ENCODE measurements around the gene SUN1. TPM values are rescaled to one million over a fixed set of nuclear protein-coding genes. Genes with fewer than 3 reads are reported as not detected.

SUN1 gene
- total RNA-seq, 4 donors from 2014 or later: 243 to 263 (median 244) TPM

DNA sequence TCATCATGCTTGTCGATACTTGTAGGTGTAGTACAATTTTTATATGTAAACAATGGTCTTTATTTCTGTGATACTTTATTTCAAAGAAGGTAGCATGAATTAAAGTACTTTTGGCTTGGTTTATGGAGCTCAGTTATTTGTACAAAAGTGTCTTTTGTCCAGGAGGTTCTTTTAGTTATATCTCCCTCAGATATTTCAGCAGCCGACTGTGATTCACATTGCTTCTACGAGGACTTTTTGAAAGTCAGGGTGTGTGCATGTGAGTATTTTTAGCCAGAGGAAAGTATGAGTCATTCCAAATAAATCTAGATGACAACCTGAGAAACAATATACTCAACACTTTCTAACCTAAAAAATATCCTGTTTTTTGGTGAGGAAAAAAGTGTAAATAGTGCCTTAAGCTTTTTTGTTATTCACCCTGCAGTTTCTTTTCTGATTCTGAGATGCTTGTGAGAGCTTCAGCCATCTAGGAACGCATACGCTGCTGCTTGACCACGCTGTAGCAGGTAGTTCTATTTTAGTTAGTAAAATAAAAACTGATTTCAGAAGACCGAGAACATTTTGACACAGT is 595 bp upstream of the SUN1 start:
- WGBS, 2 donors: 28 to 31% methylated on average over 7 of the region's 7 CpGs
- Histone ChIP-seq H3K36me3 (peaks cover 0 to 20% (median 0%) of the 10 kb centered on the region in 3 donors), H3K4me1 (peaks cover 0 to 63% (median 24%) of the 10 kb centered on the region in 4 donors), H3K9me3 (no peaks in the 10 kb centered on the region), H3K27ac (peak overlapping the region; percentile 76 to 87 (median 81)), H3K4me3 (peak overlapping the region in 2 of 4 donors; percentile 3), H3K27me3 (no peaks in the 10 kb centered on the region)
- TF ChIP-seq EP300 (IDR thresholded peaks at IDR 0.05) (peak; percentile 57 to 85), POLR2A (IDR thresholded peaks at IDR 0.05) (peak in 1 of 2 donors; percentile 29)
- TF ChIP-seq, protein P1, sequence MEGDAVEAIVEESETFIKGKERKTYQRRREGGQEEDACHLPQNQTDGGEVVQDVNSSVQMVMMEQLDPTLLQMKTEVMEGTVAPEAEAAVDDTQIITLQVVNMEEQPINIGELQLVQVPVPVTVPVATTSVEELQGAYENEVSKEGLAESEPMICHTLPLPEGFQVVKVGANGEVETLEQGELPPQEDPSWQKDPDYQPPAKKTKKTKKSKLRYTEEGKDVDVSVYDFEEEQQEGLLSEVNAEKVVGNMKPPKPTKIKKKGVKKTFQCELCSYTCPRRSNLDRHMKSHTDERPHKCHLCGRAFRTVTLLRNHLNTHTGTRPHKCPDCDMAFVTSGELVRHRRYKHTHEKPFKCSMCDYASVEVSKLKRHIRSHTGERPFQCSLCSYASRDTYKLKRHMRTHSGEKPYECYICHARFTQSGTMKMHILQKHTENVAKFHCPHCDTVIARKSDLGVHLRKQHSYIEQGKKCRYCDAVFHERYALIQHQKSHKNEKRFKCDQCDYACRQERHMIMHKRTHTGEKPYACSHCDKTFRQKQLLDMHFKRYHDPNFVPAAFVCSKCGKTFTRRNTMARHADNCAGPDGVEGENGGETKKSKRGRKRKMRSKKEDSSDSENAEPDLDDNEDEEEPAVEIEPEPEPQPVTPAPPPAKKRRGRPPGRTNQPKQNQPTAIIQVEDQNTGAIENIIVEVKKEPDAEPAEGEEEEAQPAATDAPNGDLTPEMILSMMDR (IDR thresholded peaks at IDR 0.05): no peak
- no peak for DNase-seq (ENCODE audit: low spot score in 2 of 2)

DNA sequence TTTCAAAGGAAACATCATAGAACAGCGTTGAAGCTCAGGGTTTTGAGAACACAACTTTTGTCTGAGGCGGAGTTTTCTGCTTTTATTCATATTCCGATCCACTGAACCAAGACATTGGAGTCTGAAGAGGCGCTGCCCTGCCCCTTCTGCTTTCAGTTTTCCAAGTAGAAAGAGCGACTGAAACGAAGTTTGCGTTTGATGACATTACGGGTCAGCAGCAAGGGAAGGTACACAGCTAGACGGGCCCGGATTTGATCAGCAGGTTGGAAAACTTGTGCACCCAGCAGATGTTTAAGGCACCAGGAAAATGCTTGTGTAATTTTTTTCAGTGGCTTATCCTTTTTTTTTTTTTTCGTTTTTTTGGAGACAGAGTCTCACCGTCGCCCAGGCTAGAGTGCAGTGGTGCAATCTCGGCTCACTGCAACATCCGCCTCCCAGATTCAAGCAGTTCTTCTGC is 720 bp downstream of the SUN1 start:
- 83 to 88% methylated on average over 15 of the region's 15 CpGs for WGBS, 2 donors
- Histone ChIP-seq H3K4me3 (no peak overlapping the region), H3K27me3 (no peaks in the 10 kb centered on the region), H3K36me3 (peaks cover 0 to 33% (median 0%) of the 10 kb centered on the region in 3 donors), H3K27ac (peak overlapping the region; percentile 76 to 87 (median 81)), H3K9me3 (no peaks in the 10 kb centered on the region), H3K4me1 (peaks cover 0 to 63% (median 25%) of the 10 kb centered on the region in 4 donors)
- no peak for DNase-seq (ENCODE audit: low spot score in 2 of 2)
- TF ChIP-seq, protein P1 (IDR thresholded peaks at IDR 0.05): no peak
- no peak for TF ChIP-seq POLR2A (IDR thresholded peaks at IDR 0.05)
- TF ChIP-seq EP300 (IDR thresholded peaks at IDR 0.05): no peak

DNA sequence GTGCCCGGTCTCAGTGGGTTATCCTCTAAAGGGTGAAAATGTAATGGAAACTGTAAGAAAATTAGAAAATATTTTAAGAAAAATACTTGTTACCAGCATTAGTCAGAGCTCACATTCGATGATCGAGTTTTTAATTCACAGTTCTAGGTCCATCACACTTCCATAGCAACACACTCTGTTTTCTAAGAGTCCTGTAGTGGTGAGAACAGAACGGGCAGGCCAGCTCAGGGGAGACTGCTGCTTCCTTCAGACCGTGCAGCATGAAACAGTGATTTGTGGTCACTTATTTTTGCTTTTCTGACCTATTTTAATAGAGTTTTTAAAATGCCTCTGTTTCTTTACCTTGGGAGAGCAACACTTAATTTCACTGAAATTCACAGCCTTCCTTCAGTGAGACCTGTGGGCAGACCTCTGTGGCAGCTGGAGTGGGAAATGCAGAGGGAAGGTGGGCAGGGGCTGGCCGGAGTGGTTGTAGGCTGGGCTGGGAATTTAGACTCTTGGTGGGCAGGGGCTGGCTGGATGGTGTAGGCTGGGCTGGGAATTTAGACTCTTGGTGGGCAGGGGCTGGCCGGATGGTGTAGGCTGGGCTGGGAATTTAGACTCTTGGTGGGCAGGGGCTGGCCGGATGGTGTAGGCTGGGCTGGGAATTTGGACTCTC is 1.5 kb downstream of the SUN1 start:
- WGBS, 2 donors: 64% methylated on average over 8 of the region's 8 CpGs
- H3K4me3 ChIP-seq: no peak overlapping the region
- TF ChIP-seq, protein P1 (IDR thresholded peaks at IDR 0.05): no peak
- TF ChIP-seq POLR2A (IDR thresholded peaks at IDR 0.05) (no peak), EP300 (IDR thresholded peaks at IDR 0.05) (no peak)
- no peaks in the 10 kb centered on the region for H3K9me3 ChIP-seq
- H3K36me3 ChIP-seq: peaks cover 0 to 39% (median 0%) of the 10 kb centered on the region in 3 donors
- H3K27me3 ChIP-seq: no peaks in the 10 kb centered on the region
- peaks cover 0 to 63% (median 25%) of the 10 kb centered on the region in 4 donors for H3K4me1 ChIP-seq
- peak overlapping the region in 3 of 4 donors; percentile 38 to 87 (median 77) for H3K27ac ChIP-seq
- no peak for DNase-seq (ENCODE audit: low spot score in 2 of 2)

DNA sequence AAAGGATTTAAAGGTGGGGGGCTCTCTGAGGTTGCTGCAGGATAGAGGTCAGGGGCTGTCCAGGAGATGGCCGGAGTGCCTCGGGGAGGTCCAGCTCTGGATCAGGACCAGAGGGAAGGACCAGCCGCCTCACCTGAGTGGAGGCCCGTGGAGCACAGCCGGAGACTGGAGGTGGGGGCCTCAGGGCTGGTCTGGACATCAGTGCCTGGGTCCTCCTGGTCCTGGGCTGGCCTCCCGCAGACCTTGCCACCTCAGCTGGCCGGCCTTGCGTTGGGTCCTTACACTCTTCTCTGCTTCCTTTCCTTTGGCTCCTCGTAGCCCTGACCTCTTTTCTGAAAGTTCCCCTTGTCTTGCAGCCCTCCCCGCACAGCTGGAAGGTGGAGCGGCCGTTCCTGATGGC is 2.0 kb downstream of the SUN1 start:
- H3K4me3 ChIP-seq: no peak overlapping the region
- H3K27me3 ChIP-seq: no peaks in the 10 kb centered on the region
- H3K4me1 ChIP-seq: peaks cover 0 to 63% (median 25%) of the 10 kb centered on the region in 4 donors
- TF ChIP-seq, protein P1 (IDR thresholded peaks at IDR 0.05): no peak
- TF ChIP-seq POLR2A (IDR thresholded peaks at IDR 0.05) (no peak), EP300 (IDR thresholded peaks at IDR 0.05) (no peak)
- H3K36me3 ChIP-seq: peaks cover 0 to 44% (median 0%) of the 10 kb centered on the region in 3 donors
- no peaks in the 10 kb centered on the region for H3K9me3 ChIP-seq
- no peak for DNase-seq (ENCODE audit: low spot score in 2 of 2)
- WGBS, 2 donors: 81 to 86% methylated on average over 11 to 12 of the region's 12 CpGs
- peak overlapping the region in 3 of 4 donors; percentile 38 to 87 (median 77) for H3K27ac ChIP-seq

DNA sequence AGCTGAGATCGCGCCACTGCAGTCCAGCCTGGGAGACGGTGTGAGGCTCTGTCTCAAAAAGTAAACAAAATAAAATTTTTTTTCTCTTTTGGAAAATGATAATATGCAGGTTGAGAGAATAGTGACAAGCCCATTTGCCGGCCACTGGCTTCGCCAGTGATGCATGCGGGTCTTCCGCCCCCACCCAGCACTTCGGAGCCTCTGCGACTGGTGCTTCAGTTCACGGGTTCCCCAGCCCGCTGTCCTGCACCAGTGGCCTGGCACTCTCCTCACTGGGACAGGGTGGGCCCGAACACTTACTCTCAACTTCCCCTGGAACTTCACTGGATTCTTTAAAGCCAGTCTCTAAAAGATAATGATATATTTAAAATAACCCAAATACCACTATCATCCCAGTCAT is 2.7 kb downstream of the SUN1 start:
- no peak for DNase-seq (ENCODE audit: low spot score in 2 of 2)
- Histone ChIP-seq H3K27me3 (no peaks in the 10 kb centered on the region), H3K4me3 (no peak overlapping the region), H3K36me3 (peaks cover 0 to 52% (median 0%) of the 10 kb centered on the region in 3 donors), H3K4me1 (peaks cover 0 to 59% (median 25%) of the 10 kb centered on the region in 4 donors), H3K9me3 (no peaks in the 10 kb centered on the region), H3K27ac (peak overlapping the region in 1 of 4 donors; percentile 77)
- 92 to 94% methylated on average over 12 of the region's 12 CpGs for WGBS, 2 donors
- TF ChIP-seq EP300 (IDR thresholded peaks at IDR 0.05) (no peak), POLR2A (IDR thresholded peaks at IDR 0.05) (no peak)
- TF ChIP-seq, protein P1 (IDR thresholded peaks at IDR 0.05): no peak
